Parathyroid adenoma (tissue), 2 donors: Measurements from ENCODE around the gene INPP5D.

Experiments
- H2AFZ ChIP-seq: fragments of 300-600 bp; sonication (generic); one replicate; pipeline ENCODE4 v1.7.0; 2017; ENCODE audit warnings: antibody characterized with exemption, mild to moderate bottlenecking
- H3K27ac ChIP-seq: fragments of 300-600 bp; sonication (generic); one replicate; pipeline ENCODE4 v1.7.0; 2017
- H3K27me3 ChIP-seq: fragments of 300-600 bp; sonication (generic); one replicate; pipeline ENCODE4 v1.7.0; 2017; ENCODE audit warnings: low read length; ENCODE audit not compliant: control insufficient read depth, insufficient read depth
- H3K36me3 ChIP-seq: fragments of 300-600 bp; sonication (generic); one replicate; pipeline ENCODE4 v1.7.0; 2017; ENCODE audit warnings: low read length; ENCODE audit not compliant: control insufficient read depth, insufficient read depth
- H3K4me1 ChIP-seq: fragments of 300-600 bp; sonication (generic); one replicate; pipeline ENCODE4 v1.7.0; 2017; ENCODE audit warnings: control low read depth
- H3K4me2 ChIP-seq: fragments of 300-600 bp; sonication (generic); one replicate; pipeline ENCODE4 v1.7.0; 2017; ENCODE audit warnings: low read length
- H3K4me3 ChIP-seq: fragments of 300-600 bp; sonication (generic); one replicate; pipeline ENCODE4 v1.7.0; 2017; ENCODE audit warnings: low read depth, low read length
- H3K79me2 ChIP-seq: fragments of 300-600 bp; sonication (generic); one replicate; pipeline ENCODE4 v1.7.0; 2017; ENCODE audit warnings: control low read depth
- H3K9ac ChIP-seq: fragments of 300-600 bp; sonication (generic); one replicate; pipeline ENCODE4 v1.7.0; 2017; ENCODE audit warnings: mild to moderate bottlenecking
- H3K9me3 ChIP-seq: fragments of 300-600 bp; sonication (generic); one replicate; pipeline ENCODE4 v1.7.0; 2017; ENCODE audit warnings: low read length; ENCODE audit not compliant: control insufficient read depth
- TF ChIP-seq, protein P1 (sequence below): fragments of 300-600 bp; sonication (generic); IDR thresholded peaks from one replicate; pipeline ENCODE4 v1.7.0; 2017; ENCODE audit warnings: antibody characterized with exemption, mild to moderate bottlenecking
- donor health status: primary hyperparathyroidism.

INPP5D gene

DNA sequence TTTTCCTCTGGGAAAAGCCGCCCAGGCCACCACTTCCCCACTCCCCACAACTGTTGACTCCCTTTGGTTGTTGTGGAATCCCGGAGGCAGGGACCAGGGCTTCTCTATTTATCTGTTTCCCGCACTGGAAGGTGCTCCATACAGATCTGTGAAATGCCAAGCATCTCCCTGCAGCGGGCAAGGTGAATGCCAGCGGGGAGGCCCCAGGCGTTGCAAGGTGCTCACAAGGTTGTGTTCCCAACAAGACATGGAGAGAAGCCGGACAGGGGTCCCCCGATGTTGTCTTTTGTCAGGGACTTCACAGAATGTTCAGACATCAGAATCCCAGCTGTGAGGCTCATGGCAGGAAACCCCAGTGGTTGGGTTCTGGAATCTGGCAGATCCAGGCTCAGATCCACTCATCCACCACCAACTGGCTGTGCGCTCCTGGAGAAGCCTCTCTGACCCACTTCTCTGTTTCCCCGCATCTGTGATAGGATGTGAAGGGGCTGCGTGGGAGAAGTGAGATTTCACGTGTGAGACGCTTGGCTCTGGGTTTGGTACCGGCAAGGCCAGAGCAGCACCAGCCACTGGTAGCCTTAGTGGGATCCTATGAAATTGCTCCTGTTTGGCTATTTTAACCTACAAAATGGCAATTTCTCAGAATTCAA lies 36.3 kb upstream of the INPP5D start:
- H3K9me3 ChIP-seq: no peaks in the 10 kb centered on the region
- H3K36me3 ChIP-seq: no peaks in the 10 kb centered on the region
- no peak overlapping the region for H3K4me3 ChIP-seq
- H3K79me2 ChIP-seq: no peaks in the 10 kb centered on the region
- H3K27ac ChIP-seq: no peak overlapping the region
- H2AFZ ChIP-seq: no peak overlapping the region
- H3K4me1 ChIP-seq: no peaks in the 10 kb centered on the region
- H3K4me2 ChIP-seq: no peak overlapping the region
- TF ChIP-seq, protein P1, sequence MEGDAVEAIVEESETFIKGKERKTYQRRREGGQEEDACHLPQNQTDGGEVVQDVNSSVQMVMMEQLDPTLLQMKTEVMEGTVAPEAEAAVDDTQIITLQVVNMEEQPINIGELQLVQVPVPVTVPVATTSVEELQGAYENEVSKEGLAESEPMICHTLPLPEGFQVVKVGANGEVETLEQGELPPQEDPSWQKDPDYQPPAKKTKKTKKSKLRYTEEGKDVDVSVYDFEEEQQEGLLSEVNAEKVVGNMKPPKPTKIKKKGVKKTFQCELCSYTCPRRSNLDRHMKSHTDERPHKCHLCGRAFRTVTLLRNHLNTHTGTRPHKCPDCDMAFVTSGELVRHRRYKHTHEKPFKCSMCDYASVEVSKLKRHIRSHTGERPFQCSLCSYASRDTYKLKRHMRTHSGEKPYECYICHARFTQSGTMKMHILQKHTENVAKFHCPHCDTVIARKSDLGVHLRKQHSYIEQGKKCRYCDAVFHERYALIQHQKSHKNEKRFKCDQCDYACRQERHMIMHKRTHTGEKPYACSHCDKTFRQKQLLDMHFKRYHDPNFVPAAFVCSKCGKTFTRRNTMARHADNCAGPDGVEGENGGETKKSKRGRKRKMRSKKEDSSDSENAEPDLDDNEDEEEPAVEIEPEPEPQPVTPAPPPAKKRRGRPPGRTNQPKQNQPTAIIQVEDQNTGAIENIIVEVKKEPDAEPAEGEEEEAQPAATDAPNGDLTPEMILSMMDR: no peak
- H3K9ac ChIP-seq: no peak overlapping the region
- no peaks in the 10 kb centered on the region for H3K27me3 ChIP-seq

DNA sequence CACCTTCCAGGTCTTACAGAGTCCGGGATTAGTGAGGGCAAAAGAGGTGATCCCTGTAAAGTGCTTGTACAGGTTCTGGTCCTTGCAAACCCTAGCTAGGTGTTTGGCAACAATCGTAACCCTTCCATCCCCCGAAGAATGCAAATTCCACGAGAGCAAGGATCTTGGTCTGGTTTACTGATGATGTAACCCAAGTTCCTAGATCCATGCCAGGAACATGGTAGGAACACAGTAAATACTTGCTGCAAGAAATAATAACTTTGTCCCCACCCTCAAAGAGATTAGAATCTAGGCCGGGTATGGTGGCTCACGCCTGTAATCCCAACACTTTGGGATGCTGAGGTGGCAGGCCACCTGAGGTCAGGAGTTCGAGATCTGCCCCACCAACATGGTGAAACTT lies 34.4 kb upstream of the INPP5D start:
- Histone ChIP-seq H3K9me3 (no peaks in the 10 kb centered on the region), H2AFZ (no peak overlapping the region), H3K4me3 (no peak overlapping the region), H3K79me2 (no peaks in the 10 kb centered on the region), H3K4me1 (no peaks in the 10 kb centered on the region), H3K27ac (no peak overlapping the region), H3K27me3 (no peaks in the 10 kb centered on the region), H3K36me3 (no peaks in the 10 kb centered on the region), H3K4me2 (no peak overlapping the region), H3K9ac (no peak overlapping the region)
- TF ChIP-seq, protein P1: no peak

DNA sequence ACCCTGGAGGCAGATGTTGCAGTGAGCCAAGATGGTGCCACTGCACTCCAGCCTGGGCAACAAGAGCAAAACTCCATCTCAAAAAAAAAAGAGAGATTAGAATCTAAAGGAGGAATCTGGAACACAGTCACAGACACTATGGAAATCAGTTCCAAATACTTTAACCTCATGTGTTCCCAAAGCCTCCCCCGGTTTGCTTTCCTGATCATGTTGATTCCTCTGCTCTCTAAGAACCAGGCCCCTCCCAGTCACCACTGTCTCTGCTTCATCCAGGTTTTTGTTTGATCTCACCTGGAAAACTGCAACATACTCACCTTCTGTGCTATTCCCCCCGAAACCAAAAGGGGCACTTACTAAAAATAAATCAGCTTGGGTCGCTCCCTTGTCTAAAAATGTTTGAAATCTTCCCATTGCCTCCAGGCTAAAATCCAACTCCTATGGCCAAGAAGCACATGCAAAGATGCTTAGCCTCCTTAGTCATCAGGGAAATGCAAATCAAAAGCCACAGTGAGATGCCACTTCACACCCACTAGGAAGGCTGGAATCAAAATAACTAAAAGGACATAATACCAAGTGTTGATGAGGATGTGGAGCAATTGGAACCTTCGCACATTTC lies 33.8 kb upstream of the INPP5D start:
- Histone ChIP-seq H3K9ac (no peak overlapping the region), H2AFZ (no peak overlapping the region)

DNA sequence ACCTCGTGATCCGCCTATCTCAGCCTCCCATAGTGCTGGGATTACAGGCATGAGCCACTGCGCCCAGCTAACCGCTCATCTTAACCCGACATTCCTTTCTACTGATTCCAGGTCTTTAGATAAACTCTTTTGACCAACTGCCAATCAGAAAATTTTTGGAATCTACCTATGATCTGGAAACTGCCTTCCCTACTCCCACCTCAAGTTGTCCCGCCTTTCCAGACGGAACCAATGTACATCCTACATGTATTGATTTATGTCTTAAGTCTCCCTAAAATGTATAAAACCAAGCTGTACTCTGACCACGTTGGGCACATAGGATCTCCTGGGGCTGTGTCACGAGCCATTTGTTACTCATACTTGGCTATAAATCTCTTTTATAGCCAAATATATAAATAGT lies 30.8 kb upstream of the INPP5D start:
- Histone ChIP-seq H3K36me3 (no peaks in the 10 kb centered on the region), H2AFZ (no peak overlapping the region), H3K9ac (no peak overlapping the region), H3K4me3 (no peak overlapping the region), H3K27ac (no peak overlapping the region), H3K9me3 (no peaks in the 10 kb centered on the region), H3K27me3 (no peaks in the 10 kb centered on the region), H3K4me2 (no peak overlapping the region), H3K79me2 (no peaks in the 10 kb centered on the region), H3K4me1 (no peaks in the 10 kb centered on the region)
- TF ChIP-seq, protein P1: no peak

More for the DNA sequence above, 33.8 kb upstream of the INPP5D start:
- Histone ChIP-seq H3K27me3 (no peaks in the 10 kb centered on the region), H3K79me2 (no peaks in the 10 kb centered on the region), H3K4me1 (no peaks in the 10 kb centered on the region), H3K27ac (no peak overlapping the region), H3K4me2 (no peak overlapping the region), H3K4me3 (no peak overlapping the region), H3K9me3 (no peaks in the 10 kb centered on the region), H3K36me3 (no peaks in the 10 kb centered on the region)
- TF ChIP-seq, protein P1: no peak
